ENCODE data around the gene PARD3.
"Not testable (repeated sequence)": the region's sequence is repeated elsewhere in the genome, so short reads cannot be mapped to it uniquely, and the experiment has no call there.

PARD3 gene

GRCh38 chr10:34768261-34768971, 46.7 kb downstream of the PARD3 start:
- DNase-seq (ENCODE audit: low read depth in 2 of 2, low spot score in 1 of 2): no peak

DNA sequence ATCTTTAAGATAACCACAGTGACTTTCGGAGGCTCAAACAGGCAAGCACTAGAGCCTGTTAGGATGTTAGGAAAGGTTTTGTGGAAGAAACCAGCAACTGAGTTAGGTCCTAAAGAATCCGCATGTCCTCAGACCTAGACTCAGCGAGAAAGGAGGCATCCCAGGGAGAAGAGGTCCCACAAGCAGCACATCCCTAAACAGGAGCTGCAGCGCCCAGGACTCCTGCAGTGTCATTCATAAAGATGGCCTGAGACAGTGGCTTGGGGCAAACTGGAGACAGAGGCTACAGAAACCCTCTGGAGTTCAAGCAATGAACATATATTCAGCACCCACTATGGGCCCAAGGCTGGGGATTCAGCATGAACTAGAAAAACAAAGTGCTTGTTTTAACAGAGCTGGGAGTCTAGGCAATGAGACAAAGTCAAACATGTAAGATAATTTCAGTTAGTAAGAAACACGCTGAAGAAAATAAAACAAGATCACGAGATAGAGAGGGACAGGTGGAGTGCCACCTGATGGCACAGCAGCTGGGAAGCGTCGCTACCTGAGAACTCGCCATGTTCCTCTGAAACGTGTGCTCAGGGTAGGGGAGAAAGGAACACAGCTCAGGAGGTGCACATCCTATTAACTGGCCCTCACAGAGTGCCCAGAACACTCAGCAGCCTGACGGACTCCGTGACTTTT, 48.1 kb downstream of the PARD3 start:
- DNase-seq (ENCODE audit: low read depth in 2 of 2, low spot score in 1 of 2): no peak

DNA sequence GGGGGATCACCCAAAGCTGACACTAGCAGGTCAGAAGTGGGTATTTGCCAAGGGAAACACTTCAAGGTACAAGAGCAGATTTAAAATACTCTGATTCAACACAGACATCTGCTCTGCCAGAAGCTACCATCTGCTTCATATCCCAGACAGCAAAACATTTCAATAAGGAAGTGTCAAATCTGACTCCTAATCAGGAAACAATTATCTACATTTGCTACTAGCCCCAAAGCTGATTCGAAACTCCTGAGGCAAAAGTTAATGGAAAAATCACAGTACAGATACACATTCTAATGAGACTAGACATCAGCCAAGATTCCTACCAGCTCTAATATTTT, 48.9 kb downstream of the PARD3 start:
- DNase-seq (ENCODE audit: low read depth in 2 of 2, low spot score in 1 of 2): no peak

DNA sequence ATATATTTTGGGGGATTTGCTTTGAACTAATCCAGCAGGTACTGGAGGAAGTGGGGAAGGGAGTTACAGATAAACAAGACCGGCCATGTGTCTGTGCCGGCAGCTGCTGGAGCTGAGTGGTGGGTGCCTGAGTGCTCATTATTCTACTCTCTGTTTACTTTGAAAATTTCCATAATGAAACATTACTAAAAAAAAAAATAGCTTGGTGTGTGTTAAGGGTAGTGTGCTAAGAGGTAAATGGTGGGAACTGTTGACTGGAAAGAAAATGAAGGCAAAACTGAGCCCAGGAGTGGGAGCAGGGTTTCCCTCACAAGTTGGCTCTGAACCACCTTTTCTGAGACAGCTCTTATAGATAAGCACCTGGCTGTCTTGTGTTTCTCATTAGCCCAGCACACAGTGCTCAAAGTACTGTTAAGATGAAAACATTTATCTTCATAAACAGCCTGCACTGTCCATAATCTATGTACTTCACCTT, 50.6 kb downstream of the PARD3 start:
- no peak for DNase-seq (ENCODE audit: low read depth in 2 of 2, low spot score in 1 of 2)

- DNase-seq (ENCODE audit: low read depth in 2 of 2, low spot score in 1 of 2): no peak
These were observed 52.3 kb downstream of the PARD3 start for GRCh38 chr10:34762603-34763299.

DNA sequence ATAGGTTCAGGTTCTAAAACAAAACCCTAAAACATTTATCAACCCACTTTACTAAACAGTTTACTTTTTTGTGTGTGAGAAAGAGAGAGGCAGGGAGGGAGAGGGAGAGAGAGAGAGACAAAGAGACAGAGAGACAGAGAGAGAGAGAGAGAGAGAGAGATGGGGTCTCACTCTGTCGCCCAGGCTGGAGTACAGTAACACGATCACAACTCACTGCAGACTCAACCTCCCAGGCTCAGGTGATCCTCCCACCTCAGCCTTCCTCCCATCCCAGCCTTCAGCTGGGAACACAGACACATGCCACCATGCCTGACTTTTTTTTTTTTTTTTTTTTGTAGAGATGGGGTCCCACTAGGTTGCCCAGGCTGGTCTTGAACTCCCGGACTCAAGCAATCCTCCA, 52.9 kb downstream of the PARD3 start:
- no peak for DNase-seq (ENCODE audit: low read depth in 2 of 2, low spot score in 1 of 2)

- DNase-seq (ENCODE audit: low read depth in 2 of 2, low spot score in 1 of 2): no peak
These were observed 53.6 kb downstream of the PARD3 start for GRCh38 chr10:34761453-34761852.

GRCh38 chr10:34760606-34761005, 54.5 kb downstream of the PARD3 start:
- DNase-seq (ENCODE audit: low read depth in 2 of 2, low spot score in 1 of 2): no peak

- DNase-seq (ENCODE audit: low read depth in 2 of 2, low spot score in 1 of 2): no peak
These were observed 55.3 kb downstream of the PARD3 start for GRCh38 chr10:34759837-34760215.

DNA sequence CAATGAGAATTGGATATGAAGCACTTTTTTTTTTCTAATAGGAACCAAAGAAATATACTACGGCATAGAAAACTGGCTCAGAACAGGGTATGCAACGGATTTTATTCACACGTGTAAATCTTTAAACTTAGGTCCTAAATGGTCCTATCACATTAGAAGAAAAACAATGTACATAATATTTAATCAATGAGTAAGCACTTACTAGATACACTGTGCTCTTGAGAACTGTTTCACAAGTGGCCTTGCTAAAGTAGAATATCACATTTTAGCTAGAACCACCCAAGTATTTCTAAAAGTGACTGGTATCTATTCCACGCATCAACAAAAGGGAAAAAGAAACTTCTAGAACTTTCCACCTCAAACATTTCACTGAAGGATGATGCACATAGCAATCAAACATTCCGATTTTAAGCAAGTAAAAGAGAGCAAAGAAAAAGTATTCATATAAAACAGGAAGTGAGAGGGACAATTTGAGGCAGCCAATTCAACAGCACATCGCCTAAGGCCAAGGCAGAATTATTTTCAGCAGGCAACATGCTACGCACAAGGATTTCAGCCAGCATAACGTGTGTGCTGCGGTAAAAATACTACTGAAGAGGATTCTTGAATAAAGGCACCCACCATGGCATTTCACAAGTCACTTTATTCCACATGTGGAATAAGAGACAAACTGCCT, 55.8 kb downstream of the PARD3 start:
- no peak for DNase-seq (ENCODE audit: low read depth in 2 of 2, low spot score in 1 of 2)

GRCh38 chr10:34758447-34758996, 56.6 kb downstream of the PARD3 start:
- no peak for DNase-seq (ENCODE audit: low read depth in 2 of 2, low spot score in 1 of 2)

DNA sequence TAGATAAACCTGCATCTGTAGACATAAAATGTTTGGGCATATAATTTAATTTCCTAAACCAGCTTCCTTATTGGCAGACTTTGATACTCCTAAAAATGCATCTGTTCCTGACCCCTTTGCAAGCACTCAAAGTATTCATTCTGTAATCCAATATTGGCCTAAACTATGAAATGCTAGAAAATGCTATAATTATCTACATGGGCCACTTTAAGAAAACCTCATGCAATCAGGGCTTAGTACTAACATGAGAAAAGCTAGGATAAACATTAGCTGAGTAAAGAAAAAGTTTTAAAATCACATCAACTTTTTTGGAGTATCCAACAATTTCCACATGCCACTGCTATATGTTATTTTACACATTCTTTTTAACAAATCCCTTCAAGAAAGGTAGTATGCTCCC, 57.2 kb downstream of the PARD3 start:
- DNase-seq (ENCODE audit: low read depth in 2 of 2, low spot score in 1 of 2): no peak

DNA sequence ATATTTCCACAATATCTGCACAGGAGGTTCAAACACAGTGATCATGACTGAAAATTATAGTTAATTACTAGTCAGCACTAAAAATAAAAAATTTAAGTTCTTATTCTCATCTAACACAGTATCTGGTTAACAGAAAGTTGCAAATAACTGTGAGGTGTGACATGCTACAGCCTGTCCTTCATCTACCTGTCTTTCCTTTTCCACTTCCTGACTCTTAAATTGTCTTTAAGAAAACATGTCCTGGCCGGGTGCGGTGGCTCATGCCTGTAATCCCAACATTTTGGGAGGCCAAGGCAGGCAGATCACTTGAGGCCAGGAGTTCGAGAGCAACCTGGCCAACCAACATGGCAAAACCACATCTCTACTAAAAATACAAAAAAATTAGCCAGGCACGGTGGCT, 57.9 kb downstream of the PARD3 start:
- DNase-seq (ENCODE audit: low read depth in 2 of 2, low spot score in 1 of 2): not testable (repeated sequence)

- DNase-seq (ENCODE audit: low read depth in 2 of 2, low spot score in 1 of 2): no peak
These were observed 58.5 kb downstream of the PARD3 start for GRCh38 chr10:34756584-34756983.

GRCh38 chr10:34753014-34753757, 61.9 kb downstream of the PARD3 start:
- DNase-seq (ENCODE audit: low read depth in 2 of 2, low spot score in 1 of 2): no peak

GRCh38 chr10:34751272-34751671, 63.8 kb downstream of the PARD3 start:
- DNase-seq (ENCODE audit: low read depth in 2 of 2, low spot score in 1 of 2): no peak

DNA sequence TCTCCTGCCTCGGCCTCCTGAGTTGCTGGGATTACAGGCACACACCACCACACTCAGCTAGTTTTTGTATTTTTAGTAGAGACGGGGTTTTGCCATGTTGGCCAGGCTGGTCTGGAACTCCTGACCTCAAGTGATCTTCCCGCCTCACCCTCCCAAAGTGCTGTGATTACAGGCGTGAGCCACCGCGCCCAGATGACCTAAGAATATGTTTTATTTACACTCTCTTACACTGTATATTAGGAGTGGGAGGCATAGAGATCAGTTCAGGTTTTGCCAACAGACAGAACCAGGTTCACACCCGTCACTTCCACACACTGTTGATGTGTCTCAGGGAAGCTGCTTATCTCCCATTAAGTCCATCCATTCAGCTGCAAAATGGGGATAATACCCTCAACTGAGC, 64.3 kb downstream of the PARD3 start:
- DNase-seq (ENCODE audit: low read depth in 2 of 2, low spot score in 1 of 2): not testable (repeated sequence)

DNA sequence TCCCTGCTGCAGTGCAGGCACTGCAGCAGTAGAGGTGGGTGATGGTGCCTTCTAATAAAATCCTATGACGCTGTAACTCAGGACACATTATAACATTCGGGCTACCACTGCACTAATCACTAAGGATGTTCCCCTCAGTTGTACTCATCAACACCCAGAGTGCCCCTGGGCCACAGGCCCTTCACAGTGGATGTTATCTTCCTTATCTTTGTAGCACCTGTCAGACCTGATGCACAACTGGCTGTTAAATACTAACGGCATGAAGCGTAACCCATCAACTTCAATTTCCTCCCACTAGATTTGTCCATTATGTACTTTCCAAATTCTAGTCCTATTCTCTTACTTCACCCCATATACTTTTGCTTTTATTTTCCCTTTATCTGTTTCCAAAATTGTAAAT, 66.3 kb downstream of the PARD3 start:
- DNase-seq (ENCODE audit: low read depth in 2 of 2, low spot score in 1 of 2): no peak

DNA sequence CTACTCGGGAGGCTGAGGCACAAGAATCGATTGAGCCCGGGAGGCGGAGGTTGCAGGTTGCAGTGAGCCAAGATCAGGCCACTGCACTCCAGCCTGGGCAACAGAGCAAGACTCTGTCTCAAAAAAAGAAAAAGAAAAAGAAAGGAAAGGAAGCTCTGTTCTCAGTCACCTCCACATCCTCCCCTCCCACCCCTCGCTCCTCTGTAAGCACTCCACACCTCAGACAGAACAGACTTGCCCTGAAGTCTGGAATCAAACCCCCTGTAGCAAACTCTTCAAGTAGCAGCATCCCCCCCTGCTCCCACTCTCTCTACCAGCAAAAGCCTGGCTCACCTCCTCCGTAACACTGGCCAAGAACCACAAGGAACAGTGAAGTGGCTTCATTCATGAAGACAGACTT, 66.7 kb downstream of the PARD3 start:
- DNase-seq (ENCODE audit: low read depth in 2 of 2, low spot score in 1 of 2): no peak

DNA sequence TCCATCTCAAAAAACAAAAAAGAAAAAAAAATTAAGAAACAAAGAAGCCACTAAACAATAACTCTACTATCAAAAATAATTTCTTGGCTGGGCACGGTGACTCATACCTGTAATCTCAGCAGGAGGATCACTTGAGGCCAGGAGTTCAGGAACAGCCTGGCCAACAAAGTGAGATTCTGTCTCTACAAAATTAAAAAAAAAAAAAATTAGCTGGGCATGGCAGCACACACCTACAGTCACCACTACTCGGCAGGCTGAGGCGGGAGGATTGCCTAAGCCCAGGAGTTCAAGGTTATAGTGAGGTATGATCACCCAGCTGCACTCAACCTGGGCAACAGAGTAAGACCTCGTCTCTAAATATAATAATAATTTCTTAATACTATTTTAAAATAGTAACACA, 69.0 kb downstream of the PARD3 start:
- no peak for DNase-seq (ENCODE audit: low read depth in 2 of 2, low spot score in 1 of 2)

DNA sequence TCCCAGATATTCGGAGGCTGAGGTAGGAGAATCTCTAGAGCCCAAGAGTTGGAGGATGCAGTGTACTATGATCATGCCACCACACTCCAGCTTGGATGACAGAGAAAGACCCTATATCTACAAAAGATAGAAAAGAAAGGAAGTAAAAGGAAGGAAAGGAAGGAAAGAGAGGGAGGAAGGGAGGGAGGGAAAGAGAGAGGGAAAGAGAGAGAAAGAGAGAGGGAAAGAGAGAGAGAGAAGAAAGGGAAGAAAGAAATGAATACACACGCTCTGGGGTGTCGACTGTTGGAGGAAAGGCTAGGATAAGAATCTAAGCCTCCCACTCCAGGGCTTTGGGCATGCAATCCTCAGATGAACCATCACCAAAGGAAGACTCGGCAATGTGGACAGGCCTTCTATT, 69.9 kb downstream of the PARD3 start:
- DNase-seq (ENCODE audit: low read depth in 2 of 2, low spot score in 1 of 2): no peak

Data from stimulated activated CD8-positive, alpha-beta memory T cell treated with anti-CD3 and anti-CD28 coated beads, Interleukin-4, amount 100 ng/mL, for 1 hour (primary cell).